IPS-18a (cell line): ENCODE results near the gene SPDYE6.
"Not testable (repeated sequence)": the region's sequence is repeated elsewhere in the genome, so short reads cannot be mapped to it uniquely, and the experiment has no call there.

Experiments
- H3K27ac ChIP-seq: one replicate; pipeline ENCODE4 v1.5.1; 2013; ENCODE audit warnings: low read length
- H3K27me3 ChIP-seq: one replicate; pipeline ENCODE4 v1.6.1; 2013; ENCODE audit warnings: mild to moderate bottlenecking, low read length; ENCODE audit not compliant: control insufficient read depth, insufficient read depth
- H3K36me3 ChIP-seq: one replicate; pipeline ENCODE4 v1.6.1; 2013; ENCODE audit warnings: low read depth, low read length; ENCODE audit not compliant: control insufficient read depth
- H3K4me1 ChIP-seq: one replicate; pipeline ENCODE4 v1.6.1; 2013; ENCODE audit warnings: low read depth, low read length; ENCODE audit not compliant: control insufficient read depth
- H3K4me3 ChIP-seq: one replicate; pipeline ENCODE4 v1.5.1; 2013; ENCODE audit warnings: low read length
- H3K9ac ChIP-seq: one replicate; pipeline ENCODE4 v1.6.1; 2013; ENCODE audit warnings: mild to moderate bottlenecking, low read length, moderate library complexity
- H3K9me3 ChIP-seq: one replicate; pipeline ENCODE4 v1.6.1; 2013; ENCODE audit warnings: low read depth, low read length; ENCODE audit not compliant: control insufficient read depth

SPDYE6 gene

GRCh38 chr7:102390697-102391484 lies 34.6 kb upstream of the SPDYE6 start:
- Histone ChIP-seq H3K9me3 (no peaks in the 10 kb centered on the region), H3K27ac (no peak overlapping the region), H3K9ac (no peak overlapping the region), H3K27me3 (no peaks in the 10 kb centered on the region), H3K4me1 (no peaks in the 10 kb centered on the region), H3K36me3 (peaks cover 8% of the 10 kb centered on the region), H3K4me3 (no peak overlapping the region)

DNA sequence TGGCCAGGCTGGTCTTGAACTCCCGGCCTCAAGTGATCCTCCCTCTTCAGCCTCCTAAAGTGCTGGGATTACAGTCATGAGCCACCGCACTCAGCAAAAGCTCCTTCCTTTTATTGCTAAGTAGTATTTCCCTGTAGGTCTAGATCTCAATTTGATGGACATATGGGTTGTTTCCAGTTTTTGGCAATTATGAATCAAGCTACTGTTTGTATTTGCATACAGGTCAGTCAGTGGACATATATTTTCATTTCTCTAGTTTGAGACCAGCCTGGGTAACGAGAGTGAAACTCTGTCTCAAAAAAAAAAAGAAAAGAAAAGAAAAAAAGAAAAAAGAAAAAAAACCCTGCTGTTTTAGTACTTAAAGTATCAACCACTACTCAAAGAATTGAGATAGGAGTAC lies 33.6 kb upstream of the SPDYE6 start:
- H3K9ac ChIP-seq, result no peak overlapping the region
- no peak overlapping the region for H3K4me3 ChIP-seq
- H3K27me3 ChIP-seq, result no peaks in the 10 kb centered on the region
- no peaks in the 10 kb centered on the region for H3K9me3 ChIP-seq
- H3K36me3 ChIP-seq, result peaks cover 8% of the 10 kb centered on the region
- no peaks in the 10 kb centered on the region for H3K4me1 ChIP-seq
- no peak overlapping the region for H3K27ac ChIP-seq

GRCh38 chr7:102387064-102387463 lies 30.8 kb upstream of the SPDYE6 start:
- H3K4me3 ChIP-seq, result no peak overlapping the region
- peaks cover 3% of the 10 kb centered on the region for H3K36me3 ChIP-seq
- no peaks in the 10 kb centered on the region for H3K9me3 ChIP-seq

GRCh38 chr7:102381696-102382425 lies 25.6 kb upstream of the SPDYE6 start:
- H3K4me1 ChIP-seq, H3K27me3 ChIP-seq, H3K9me3 ChIP-seq, H3K9ac ChIP-seq, H3K4me3 ChIP-seq: not testable (repeated sequence)
- peaks cover 22% of the 10 kb centered on the region for H3K36me3 ChIP-seq
- H3K27ac ChIP-seq, result peak overlapping the region; percentile 64

More at GRCh38 chr7:102387064-102387463, 30.8 kb upstream of the SPDYE6 start:
- H3K27ac ChIP-seq, result no peak overlapping the region
- no peaks in the 10 kb centered on the region for H3K27me3 ChIP-seq
- H3K4me1 ChIP-seq, result no peaks in the 10 kb centered on the region
- no peak overlapping the region for H3K9ac ChIP-seq

DNA sequence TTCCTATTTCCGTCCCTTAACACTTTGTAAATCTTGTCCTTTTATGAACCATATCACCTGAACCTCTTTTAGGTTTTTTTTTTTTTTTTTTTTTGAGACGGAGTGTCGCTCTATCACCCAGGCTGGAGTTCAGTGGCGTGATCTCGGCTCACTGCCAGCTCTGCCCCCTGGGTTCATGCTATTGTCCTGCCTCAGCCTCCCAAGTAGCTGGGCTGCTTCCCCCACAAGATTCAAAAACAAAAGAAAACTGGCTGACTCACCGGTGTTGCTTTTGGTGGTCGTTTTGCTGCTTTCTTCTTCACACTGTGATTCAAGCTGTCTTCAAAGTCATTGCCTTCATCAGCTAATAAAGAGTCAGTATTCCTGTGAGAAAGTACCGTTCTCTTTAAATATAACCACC lies 24.6 kb upstream of the SPDYE6 start:
- H3K9ac ChIP-seq, H3K9me3 ChIP-seq, H3K27ac ChIP-seq, H3K4me1 ChIP-seq, H3K4me3 ChIP-seq, H3K27me3 ChIP-seq: not testable (repeated sequence)
- H3K36me3 ChIP-seq, result peaks cover 20% of the 10 kb centered on the region

- no peaks in the 10 kb centered on the region for H3K9me3 ChIP-seq
- H3K27me3 ChIP-seq, result no peaks in the 10 kb centered on the region
- H3K36me3 ChIP-seq, result peaks cover 20% of the 10 kb centered on the region
- H3K9ac ChIP-seq, result no peak overlapping the region
- H3K27ac ChIP-seq, result no peak overlapping the region
- H3K4me1 ChIP-seq, result peaks cover 8% of the 10 kb centered on the region
- no peak overlapping the region for H3K4me3 ChIP-seq
Measured at GRCh38 chr7:102376964-102377466, 20.8 kb upstream of the SPDYE6 start.

- H3K27me3 ChIP-seq, H3K9me3 ChIP-seq, H3K9ac ChIP-seq, H3K4me1 ChIP-seq, H3K27ac ChIP-seq, H3K36me3 ChIP-seq, H3K4me3 ChIP-seq: not testable (repeated sequence)
Measured at GRCh38 chr7:102372796-102373195, 16.6 kb upstream of the SPDYE6 start.

DNA sequence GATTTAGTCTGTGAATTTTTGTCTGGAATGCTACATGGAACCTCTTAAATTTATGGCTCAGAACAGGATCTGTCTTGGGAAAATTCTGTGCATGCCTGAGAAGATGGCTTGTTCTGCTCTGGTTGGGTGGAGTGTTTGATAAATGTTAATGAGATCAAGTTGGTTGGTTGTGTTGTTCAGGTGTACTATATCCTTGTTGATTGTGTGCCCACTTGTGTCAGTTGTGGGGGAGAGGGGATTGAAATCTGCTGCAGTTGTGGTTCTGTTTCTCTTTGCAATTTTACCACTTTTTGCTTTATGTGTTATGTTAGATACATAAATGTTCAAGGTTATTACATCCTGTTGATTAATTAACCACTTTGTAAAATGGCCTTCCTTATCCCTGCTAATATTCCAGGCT lies 13.8 kb upstream of the SPDYE6 start:
- H3K36me3 ChIP-seq, H3K4me3 ChIP-seq, H3K27ac ChIP-seq, H3K4me1 ChIP-seq, H3K9me3 ChIP-seq, H3K9ac ChIP-seq, H3K27me3 ChIP-seq: not testable (repeated sequence)

GRCh38 chr7:102365390-102365789 lies 9.1 kb upstream of the SPDYE6 start:
- H3K9ac ChIP-seq, H3K27me3 ChIP-seq, H3K4me3 ChIP-seq, H3K9me3 ChIP-seq, H3K36me3 ChIP-seq, H3K27ac ChIP-seq, H3K4me1 ChIP-seq: not testable (repeated sequence)

GRCh38 chr7:102364394-102364886 lies 8.2 kb upstream of the SPDYE6 start:
- H3K4me1 ChIP-seq, H3K27ac ChIP-seq, H3K9me3 ChIP-seq, H3K36me3 ChIP-seq, H3K27me3 ChIP-seq: not testable (repeated sequence)
- peak overlapping the region; percentile 65 for H3K9ac ChIP-seq
- H3K4me3 ChIP-seq, result peak overlapping the region; percentile 55

- H3K27ac ChIP-seq, H3K9me3 ChIP-seq, H3K4me1 ChIP-seq, H3K36me3 ChIP-seq, H3K27me3 ChIP-seq: not testable (repeated sequence)
- H3K9ac ChIP-seq, result peak overlapping the region; percentile 65
- peak overlapping the region; percentile 55 for H3K4me3 ChIP-seq
Measured at GRCh38 chr7:102363549-102364393, 7.5 kb upstream of the SPDYE6 start.
